ENCODE data around the gene ARRDC1. TPM values are rescaled to one million over a fixed set of nuclear protein-coding genes. Genes with fewer than 3 reads are reported as not detected.

ARRDC1 gene
- total and polyA plus RNA-seq, 9 of the 15 experiments (the other 6 are each of a cell fraction or from before 2014, with no cell fraction given), result 0.21 to 45.3 (median 18.6) TPM

DNA sequence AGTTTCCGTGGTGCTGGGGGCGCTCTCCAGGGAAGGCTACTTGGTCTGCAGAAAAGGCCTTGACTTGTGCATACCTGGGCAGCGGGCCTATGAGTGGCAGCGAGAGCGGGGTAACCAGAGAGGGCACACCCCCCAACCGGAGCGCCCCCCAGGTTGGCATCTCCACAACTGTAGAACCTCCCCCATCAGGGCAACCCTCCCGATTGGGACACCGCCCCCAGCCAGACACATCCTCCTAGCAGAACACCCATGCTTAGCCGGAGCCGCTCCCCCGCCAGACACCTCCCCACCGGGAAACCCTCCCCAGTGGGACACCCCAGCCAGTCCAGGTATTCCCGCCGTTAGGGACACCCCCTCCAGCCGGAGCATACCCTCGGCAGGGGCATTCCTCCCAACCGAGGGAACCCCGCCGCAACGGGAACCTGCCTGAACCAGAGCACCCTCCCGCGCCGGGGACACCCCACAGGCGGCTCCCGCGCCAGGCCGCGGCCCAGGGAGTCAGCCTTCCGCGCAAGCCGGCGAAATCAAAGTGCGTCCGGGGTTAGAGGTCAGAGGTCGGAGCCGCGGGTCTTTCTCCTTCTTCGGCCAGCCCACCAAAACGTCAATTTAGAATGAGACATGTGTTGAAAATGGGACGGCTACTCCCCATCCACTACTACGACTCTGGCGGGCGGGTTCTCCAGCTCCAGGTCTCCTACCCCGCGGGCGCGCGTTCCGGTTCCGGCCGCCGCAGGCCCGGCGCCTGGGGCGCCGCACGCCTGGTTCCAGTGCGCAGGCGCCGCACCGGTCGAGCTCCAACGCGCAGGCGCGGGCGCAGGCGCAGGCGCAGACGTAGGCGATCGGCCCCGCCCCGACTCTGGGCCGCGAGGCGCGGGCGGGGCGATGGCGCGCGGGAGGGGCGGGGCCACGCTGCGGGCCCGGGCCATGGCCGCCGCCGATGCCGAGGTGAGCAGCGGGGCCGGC lies 12.9 kb downstream of the ARRDC1 start, which contains the start of gene EHMT1 (continued):
- TF ChIP-seq, protein P1, sequence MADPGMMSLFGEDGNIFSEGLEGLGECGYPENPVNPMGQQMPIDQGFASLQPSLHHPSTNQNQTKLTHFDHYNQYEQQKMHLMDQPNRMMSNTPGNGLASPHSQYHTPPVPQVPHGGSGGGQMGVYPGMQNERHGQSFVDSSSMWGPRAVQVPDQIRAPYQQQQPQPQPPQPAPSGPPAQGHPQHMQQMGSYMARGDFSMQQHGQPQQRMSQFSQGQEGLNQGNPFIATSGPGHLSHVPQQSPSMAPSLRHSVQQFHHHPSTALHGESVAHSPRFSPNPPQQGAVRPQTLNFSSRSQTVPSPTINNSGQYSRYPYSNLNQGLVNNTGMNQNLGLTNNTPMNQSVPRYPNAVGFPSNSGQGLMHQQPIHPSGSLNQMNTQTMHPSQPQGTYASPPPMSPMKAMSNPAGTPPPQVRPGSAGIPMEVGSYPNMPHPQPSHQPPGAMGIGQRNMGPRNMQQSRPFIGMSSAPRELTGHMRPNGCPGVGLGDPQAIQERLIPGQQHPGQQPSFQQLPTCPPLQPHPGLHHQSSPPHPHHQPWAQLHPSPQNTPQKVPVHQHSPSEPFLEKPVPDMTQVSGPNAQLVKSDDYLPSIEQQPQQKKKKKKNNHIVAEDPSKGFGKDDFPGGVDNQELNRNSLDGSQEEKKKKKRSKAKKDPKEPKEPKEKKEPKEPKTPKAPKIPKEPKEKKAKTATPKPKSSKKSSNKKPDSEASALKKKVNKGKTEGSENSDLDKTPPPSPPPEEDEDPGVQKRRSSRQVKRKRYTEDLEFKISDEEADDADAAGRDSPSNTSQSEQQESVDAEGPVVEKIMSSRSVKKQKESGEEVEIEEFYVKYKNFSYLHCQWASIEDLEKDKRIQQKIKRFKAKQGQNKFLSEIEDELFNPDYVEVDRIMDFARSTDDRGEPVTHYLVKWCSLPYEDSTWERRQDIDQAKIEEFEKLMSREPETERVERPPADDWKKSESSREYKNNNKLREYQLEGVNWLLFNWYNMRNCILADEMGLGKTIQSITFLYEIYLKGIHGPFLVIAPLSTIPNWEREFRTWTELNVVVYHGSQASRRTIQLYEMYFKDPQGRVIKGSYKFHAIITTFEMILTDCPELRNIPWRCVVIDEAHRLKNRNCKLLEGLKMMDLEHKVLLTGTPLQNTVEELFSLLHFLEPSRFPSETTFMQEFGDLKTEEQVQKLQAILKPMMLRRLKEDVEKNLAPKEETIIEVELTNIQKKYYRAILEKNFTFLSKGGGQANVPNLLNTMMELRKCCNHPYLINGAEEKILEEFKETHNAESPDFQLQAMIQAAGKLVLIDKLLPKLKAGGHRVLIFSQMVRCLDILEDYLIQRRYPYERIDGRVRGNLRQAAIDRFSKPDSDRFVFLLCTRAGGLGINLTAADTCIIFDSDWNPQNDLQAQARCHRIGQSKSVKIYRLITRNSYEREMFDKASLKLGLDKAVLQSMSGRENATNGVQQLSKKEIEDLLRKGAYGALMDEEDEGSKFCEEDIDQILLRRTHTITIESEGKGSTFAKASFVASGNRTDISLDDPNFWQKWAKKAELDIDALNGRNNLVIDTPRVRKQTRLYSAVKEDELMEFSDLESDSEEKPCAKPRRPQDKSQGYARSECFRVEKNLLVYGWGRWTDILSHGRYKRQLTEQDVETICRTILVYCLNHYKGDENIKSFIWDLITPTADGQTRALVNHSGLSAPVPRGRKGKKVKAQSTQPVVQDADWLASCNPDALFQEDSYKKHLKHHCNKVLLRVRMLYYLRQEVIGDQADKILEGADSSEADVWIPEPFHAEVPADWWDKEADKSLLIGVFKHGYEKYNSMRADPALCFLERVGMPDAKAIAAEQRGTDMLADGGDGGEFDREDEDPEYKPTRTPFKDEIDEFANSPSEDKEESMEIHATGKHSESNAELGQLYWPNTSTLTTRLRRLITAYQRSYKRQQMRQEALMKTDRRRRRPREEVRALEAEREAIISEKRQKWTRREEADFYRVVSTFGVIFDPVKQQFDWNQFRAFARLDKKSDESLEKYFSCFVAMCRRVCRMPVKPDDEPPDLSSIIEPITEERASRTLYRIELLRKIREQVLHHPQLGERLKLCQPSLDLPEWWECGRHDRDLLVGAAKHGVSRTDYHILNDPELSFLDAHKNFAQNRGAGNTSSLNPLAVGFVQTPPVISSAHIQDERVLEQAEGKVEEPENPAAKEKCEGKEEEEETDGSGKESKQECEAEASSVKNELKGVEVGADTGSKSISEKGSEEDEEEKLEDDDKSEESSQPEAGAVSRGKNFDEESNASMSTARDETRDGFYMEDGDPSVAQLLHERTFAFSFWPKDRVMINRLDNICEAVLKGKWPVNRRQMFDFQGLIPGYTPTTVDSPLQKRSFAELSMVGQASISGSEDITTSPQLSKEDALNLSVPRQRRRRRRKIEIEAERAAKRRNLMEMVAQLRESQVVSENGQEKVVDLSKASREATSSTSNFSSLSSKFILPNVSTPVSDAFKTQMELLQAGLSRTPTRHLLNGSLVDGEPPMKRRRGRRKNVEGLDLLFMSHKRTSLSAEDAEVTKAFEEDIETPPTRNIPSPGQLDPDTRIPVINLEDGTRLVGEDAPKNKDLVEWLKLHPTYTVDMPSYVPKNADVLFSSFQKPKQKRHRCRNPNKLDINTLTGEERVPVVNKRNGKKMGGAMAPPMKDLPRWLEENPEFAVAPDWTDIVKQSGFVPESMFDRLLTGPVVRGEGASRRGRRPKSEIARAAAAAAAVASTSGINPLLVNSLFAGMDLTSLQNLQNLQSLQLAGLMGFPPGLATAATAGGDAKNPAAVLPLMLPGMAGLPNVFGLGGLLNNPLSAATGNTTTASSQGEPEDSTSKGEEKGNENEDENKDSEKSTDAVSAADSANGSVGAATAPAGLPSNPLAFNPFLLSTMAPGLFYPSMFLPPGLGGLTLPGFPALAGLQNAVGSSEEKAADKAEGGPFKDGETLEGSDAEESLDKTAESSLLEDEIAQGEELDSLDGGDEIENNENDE (IDR thresholded peaks at IDR 0.05; ENCODE audit: low read depth, low read length), result no peak
- TF ChIP-seq SMAD1 (IDR thresholded peaks at IDR 0.05; ENCODE audit: low read depth, low read length, partially characterized antibody) (no peak), ETV6 (IDR thresholded peaks at IDR 0.05; ENCODE audit: borderline replicate concordance in 1 of 2, low read depth in 2 of 2, low read length in 1 of 2) (no peak), ETV6 (CRISPR knock-in tag; IDR thresholded peaks at IDR 0.05; ENCODE audit: borderline replicate concordance) (no peak), ZNF431 (CRISPR knock-in tag; IDR thresholded peaks at IDR 0.05) (no peak), DNMT1 (IDR thresholded peaks at IDR 0.05) (no peak), ZNF280A (IDR thresholded peaks at IDR 0.05; ENCODE audit: low read depth, partially characterized antibody) (no peak), KLF1 (tag; IDR thresholded peaks at IDR 0.05) (no peak), BCOR (IDR thresholded peaks at IDR 0.05) (0 out of 2 replicates have a peak, but pooled peaks have one; percentile 31), SAFB (IDR thresholded peaks at IDR 0.05; ENCODE audit: borderline replicate concordance, low read depth, low read length) (no peak), TEAD4 (IDR thresholded peaks at IDR 0.05; ENCODE audit: low read length) (0 out of 2 replicates have a peak, but pooled peaks have one; percentile 9), TEAD4 (CRISPR knock-in tag; IDR thresholded peaks at IDR 0.05; ENCODE audit: borderline replicate concordance) (no peak), BRCA1 (IDR thresholded peaks at IDR 0.05) (no peak), BRCA1 (CRISPR knock-in tag; IDR thresholded peaks at IDR 0.05) (no peak), ZNF133 (CRISPR knock-in tag; IDR thresholded peaks at IDR 0.05) (no peak), LCOR (CRISPR knock-in tag; IDR thresholded peaks at IDR 0.05) (no peak)

Data from K562 (cell line).